ENCODE data around the gene ENO1. TPM values are rescaled to one million over a fixed set of nuclear protein-coding genes. Genes with fewer than 3 reads are reported as not detected.
A peak's percentile ranks its signal among the peaks of the same experiment; 100 is the strongest.

The ENO1 gene
- total RNA-seq, 1 donor from 2014 or later = 2,385 TPM

- no peak for DNase-seq (ENCODE audit: low read depth, low spot score)
These were observed 6.9 kb downstream of the ENO1 start for GRCh38 chr1:8871539-8871935.

GRCh38 chr1:8870616-8871538 lies 7.6 kb downstream of the ENO1 start:
- DNase-seq (ENCODE audit: low read depth, low spot score) = no peak

GRCh38 chr1:8870103-8870502 lies 8.4 kb downstream of the ENO1 start:
- no peak for DNase-seq (ENCODE audit: low read depth, low spot score)

- no peak for DNase-seq (ENCODE audit: low read depth, low spot score)
These were observed 10.5 kb downstream of the ENO1 start for GRCh38 chr1:8867878-8868567.

- DNase-seq (ENCODE audit: low read depth, low spot score) = no peak
These were observed 11.6 kb downstream of the ENO1 start for GRCh38 chr1:8866792-8867415.

- DNase-seq (ENCODE audit: low read depth, low spot score) = no peak
These were observed 12.2 kb downstream of the ENO1 start for GRCh38 chr1:8866173-8866791.

- DNase-seq (ENCODE audit: low read depth, low spot score) = no peak
These were observed 13.7 kb downstream of the ENO1 start for GRCh38 chr1:8864713-8865344.

GRCh38 chr1:8863794-8864233 lies 14.7 kb downstream of the ENO1 start:
- DNase-seq (ENCODE audit: low read depth, low spot score) = no peak

- no peak for DNase-seq (ENCODE audit: low read depth, low spot score)
These were observed 15.3 kb downstream of the ENO1 start for GRCh38 chr1:8863138-8863537.

- no peak for DNase-seq (ENCODE audit: low read depth, low spot score)
These were observed 16.0 kb downstream of the ENO1 start for GRCh38 chr1:8862528-8862927.

- no peak for DNase-seq (ENCODE audit: low read depth, low spot score)
These were observed 17.6 kb downstream of the ENO1 start for GRCh38 chr1:8860738-8861516.

- DNase-seq (ENCODE audit: low read depth, low spot score) = no peak
These were observed 19.4 kb downstream of the ENO1 start for GRCh38 chr1:8858888-8859706.

GRCh38 chr1:8858112-8858668 lies 20.3 kb downstream of the ENO1 start:
- DNase-seq (ENCODE audit: low read depth, low spot score) = peak; percentile 89

- no peak for DNase-seq (ENCODE audit: low read depth, low spot score)
These were observed 21.6 kb downstream of the ENO1 start for GRCh38 chr1:8856689-8857412.

- no peak for DNase-seq (ENCODE audit: low read depth, low spot score)
These were observed 24.2 kb downstream of the ENO1 start for GRCh38 chr1:8854240-8854639.

GRCh38 chr1:8851060-8851459 lies 27.4 kb downstream of the ENO1 start:
- no peak for DNase-seq (ENCODE audit: low read depth, low spot score)

GRCh38 chr1:8848663-8849386 lies 29.7 kb downstream of the ENO1 start:
- DNase-seq (ENCODE audit: low read depth, low spot score) = peak; percentile 73

GRCh38 chr1:8847990-8848389 lies 30.5 kb downstream of the ENO1 start:
- DNase-seq (ENCODE audit: low read depth, low spot score) = no peak

All from pulmonary artery endothelial cell (primary cell).